Right renal cortex interstitium (tissue), 3 donors: ENCODE results near the gene MYADML2. TPM values are rescaled to one million over a fixed set of nuclear protein-coding genes. Genes with fewer than 3 reads are reported as not detected.
A peak's percentile ranks its signal among the peaks of the same experiment; 100 is the strongest.

Source experiments
- DNase-seq, 3 donors: peaks; one replicate each; pipeline ENCODE4 v3.0.0-alpha.2; 2013; ENCODE audit warnings: low read depth in 3 of 3, low spot score in 2 of 3
- polyA plus RNA-seq, 3 donors: library from polyadenylated mRNA; unstranded; fragments of 120-200 nt; gene quantifications; one replicate each; pipeline ENCODE4 v1.2.1, GENCODE V29; 2013; ENCODE audit not compliant: insufficient read length in 3 of 3

MYADML2 gene
- polyA plus RNA-seq, 3 donors, result 0.07 to 0.08 TPM; not detected in 1

DNA sequence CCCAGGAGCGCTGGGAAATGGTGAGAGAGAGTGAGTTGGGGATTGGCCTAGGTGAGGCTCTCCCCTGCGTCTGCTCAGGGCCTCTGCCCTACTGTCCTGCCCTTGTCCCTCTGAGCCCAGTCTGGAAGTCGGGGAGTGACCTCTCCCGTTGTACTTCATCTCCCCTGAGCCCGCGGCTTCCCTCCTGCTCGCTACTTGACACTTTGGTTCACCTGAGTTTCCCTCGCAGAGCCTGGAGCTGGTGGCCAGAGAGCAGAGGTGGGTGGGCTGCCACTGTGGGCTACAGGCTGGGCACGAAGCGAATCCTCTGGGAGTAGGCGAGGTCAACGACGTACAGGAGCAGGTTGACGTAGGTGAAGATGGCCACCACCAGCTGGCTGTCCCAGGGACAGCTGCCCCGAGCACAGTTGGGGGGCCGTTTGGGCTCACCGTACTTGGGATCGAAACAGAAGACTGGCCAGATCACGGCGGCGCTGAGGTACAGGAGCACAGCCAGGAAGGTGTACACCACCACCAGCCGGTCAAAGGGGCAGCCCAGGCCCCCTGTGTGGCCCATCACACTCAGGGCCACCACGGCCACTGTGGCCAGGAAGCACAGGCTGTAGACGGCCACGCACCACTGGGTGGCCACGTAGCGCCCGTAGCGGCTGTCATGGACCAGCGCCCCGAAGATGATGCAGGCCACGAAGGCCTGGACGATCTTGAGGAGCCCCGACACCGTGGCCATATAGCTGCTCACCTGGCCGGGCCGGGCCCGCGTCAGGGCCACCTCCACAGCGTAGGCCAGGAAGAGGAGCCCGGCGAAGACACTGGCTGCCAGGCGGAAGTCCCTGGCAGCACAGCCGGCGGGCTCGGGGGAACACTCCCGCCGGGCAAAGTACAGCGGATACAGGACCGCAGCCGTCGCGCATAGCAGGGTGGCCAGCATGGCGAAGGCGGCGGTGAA, 6.2 kb downstream of the MYADML2 start:
- no peak for DNase-seq

- DNase-seq, result no peak
Observed at GRCh38 chr17:81939881-81940385, 7.1 kb downstream of the MYADML2 start.

GRCh38 chr17:81939218-81939617, 7.8 kb downstream of the MYADML2 start:
- no peak for DNase-seq

GRCh38 chr17:81935709-81936084, 11.3 kb downstream of the MYADML2 start:
- no peak for DNase-seq

DNA sequence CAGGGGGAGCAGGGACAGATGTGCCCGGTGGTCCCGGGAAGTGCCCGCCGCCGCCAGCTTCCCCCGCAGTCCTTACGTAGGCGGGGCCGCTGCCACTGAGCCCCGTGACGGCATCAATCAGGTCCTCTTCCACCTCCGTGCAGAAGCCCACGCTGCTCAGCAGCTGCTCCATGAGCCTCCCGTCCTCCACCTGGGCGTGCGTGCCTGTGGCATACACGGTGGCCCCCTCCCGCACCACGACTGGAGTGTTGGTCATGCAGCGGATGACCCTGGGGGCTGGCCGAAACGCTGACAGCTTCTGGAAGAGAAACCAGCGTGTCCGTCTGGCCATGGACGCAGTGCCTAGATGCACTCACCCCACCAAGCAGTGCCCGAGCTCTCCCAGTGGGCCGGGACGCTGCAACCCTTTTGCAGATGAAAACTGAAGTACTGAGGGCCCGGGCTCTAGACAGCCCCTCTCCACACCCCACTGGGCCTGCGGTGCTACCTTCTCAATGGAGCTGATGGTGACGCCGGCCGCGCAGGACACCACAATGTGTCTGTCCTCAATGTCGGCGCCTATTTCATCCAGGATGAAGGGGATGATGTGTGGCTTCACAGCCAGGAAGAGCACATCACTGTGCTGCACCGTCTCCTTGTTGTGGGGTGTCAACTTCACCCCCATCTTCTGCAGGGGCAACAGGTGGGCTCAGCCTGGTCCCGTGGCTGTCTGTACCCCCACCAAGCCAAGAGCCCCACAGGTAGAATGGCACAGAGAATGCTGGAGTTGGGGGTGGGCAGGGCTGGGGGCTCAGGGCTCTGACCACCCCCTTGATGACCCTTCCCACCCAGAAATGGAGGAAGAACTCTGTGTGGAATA, 12.0 kb downstream of the MYADML2 start:
- no peak for DNase-seq

DNA sequence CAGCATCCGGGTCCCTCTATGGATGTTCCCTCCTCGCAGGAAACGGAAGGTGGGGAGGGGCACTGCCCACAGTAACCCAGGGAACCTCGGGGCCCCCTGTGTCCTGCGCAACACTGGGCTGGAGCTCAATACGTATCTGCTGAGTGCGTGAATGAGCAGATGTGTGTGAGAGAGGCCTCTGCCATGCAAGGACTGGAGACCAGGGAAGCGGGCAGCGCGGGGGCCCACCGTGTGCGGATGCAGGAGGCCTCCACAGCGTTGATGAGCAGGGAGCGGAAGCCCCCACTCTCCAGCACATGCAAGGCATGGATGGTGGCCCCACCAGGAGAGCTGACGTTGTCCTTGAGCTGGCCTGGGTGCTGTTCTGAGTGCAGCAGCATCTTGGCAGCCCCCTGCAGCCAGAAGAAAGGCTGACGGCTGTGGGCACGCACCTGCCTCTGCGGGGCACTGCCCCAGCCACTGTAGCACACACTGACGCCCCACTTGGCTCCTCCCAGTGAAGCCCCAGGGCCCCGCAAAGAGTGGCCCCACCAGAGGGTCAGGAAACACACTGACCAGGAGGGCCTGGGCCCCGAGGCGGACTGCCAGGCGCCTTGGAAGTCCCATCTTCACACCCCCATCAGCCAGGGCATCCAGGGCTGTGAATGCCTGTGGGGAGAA, 12.8 kb downstream of the MYADML2 start:
- DNase-seq, result no peak

- no peak for DNase-seq
Observed at GRCh38 chr17:81933178-81933699, 13.8 kb downstream of the MYADML2 start.

- no peak for DNase-seq
Observed at GRCh38 chr17:81932333-81932983, 14.6 kb downstream of the MYADML2 start.

DNA sequence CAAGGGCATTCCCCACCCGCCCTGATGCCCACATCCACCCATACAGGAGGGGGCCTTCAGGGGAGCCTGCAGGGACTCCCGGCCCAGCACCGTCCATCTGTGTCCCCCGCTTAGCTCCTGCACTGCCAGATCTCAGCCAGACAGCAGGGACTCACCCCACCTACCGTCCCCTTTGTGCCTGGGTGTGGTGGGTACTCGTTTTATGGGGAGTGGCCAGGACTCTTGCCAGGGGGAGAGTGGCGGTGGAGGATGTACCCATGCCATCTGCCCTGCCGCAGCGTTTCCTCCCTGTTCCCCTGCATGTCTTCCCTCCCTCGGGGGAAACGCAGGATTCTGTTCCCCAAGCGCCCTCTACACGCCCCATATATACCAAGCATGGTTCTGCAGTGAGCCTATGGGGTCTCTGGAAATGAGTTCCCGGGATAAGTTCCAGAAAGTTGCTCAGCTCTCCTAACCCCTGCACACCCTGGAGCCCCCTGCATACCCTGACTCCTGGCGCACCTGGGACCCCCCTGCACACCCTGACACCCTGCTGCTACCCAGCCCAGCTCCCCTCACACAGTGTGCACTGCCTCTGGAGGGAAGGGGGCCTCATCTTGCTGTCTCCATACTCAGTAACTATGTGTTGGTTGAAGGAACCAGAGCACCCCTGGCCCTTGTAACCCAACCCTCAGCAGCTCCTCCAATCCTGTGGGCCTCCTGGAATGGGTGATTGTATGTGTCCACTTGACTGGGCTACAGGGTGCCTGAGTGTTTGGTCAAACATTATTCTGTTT, 15.3 kb downstream of the MYADML2 start:
- DNase-seq, result no peak

- DNase-seq, result no peak
Observed at GRCh38 chr17:81931189-81931556, 15.9 kb downstream of the MYADML2 start.

- DNase-seq, result no peak
Observed at GRCh38 chr17:81930142-81931125, 16.6 kb downstream of the MYADML2 start.

DNA sequence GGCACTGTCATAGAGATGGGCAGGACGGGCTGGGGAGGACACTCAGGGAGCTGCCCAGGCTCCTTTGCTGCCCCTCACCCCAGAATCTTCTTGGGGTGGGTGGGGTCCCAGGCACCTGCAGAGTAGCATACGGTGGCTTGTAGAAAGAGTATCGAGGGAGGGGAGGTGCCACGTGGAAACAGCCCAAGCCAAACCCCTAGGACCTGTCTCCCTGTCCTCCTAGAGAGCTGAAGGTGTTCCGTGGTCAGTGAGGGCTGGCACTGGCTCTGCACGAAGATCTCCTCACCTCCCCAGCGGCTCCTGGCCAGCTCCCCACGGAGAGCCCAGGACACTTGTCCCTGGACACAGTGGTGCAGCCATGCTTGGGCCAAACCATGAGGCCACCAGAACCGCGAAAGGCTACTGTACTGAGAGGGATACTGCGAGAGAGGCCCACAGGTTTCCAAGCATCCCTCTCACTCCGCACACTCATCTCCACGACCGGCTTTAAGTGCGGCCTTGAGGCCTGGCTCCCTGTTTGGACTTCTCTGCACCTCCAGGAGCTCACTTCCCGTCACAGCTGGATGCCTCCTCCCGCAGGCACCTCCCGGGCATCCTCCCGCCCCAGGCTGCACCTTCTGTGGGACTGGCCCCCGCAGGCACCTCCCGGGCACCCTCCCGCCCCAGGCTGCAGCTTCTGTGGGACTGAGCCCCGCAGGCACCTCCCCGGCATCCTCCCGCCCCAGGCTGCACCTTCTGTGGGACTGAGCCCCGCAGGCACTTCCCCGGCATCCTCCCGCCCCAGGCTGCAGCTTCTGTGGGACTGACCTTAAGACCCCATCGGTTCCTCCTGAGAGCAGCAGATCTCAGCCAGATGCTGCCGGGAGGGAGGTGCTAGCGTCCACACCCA, 17.5 kb downstream of the MYADML2 start:
- DNase-seq, result no peak

- DNase-seq, result no peak
Observed at GRCh38 chr17:81928544-81929252, 18.3 kb downstream of the MYADML2 start.

GRCh38 chr17:81927653-81928543, 19.1 kb downstream of the MYADML2 start, which contains the start of gene MAFG:
MAFG (minus strand) TSS chr17:81927735; CDS start chr17:81923185, 4,550 bp downstream.
- DNase-seq, result peak; percentile 75 to 90 (median 89)

DNA sequence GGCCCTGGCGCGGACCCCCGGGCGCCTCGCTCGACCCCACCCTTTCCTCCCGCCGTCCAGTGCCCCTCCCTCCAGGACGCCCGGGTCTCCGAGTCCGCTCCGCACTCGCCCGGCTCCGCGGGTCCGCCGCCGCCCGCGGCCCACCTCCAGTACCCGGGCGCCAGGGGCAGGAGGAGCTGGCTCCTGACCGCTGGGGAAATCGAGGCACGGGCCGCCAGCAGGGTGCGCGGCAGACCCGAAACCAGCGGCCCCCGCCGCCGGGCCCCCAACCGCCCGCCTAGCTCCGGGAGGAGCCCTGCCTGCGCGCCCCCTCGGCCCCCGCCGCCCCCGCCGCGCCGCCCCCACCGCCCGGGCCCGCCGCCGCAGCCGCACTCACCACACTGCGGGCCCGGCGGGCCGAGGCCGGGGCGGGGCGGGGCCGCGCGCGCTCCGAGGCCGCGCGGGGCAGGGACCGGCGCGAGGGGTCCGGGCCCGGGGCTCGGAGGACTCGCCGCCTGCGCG, 19.8 kb downstream of the MYADML2 start:
- DNase-seq, result no peak
